ENCODE measurements around the gene TRIM25.

Gene TRIM25, protein sequence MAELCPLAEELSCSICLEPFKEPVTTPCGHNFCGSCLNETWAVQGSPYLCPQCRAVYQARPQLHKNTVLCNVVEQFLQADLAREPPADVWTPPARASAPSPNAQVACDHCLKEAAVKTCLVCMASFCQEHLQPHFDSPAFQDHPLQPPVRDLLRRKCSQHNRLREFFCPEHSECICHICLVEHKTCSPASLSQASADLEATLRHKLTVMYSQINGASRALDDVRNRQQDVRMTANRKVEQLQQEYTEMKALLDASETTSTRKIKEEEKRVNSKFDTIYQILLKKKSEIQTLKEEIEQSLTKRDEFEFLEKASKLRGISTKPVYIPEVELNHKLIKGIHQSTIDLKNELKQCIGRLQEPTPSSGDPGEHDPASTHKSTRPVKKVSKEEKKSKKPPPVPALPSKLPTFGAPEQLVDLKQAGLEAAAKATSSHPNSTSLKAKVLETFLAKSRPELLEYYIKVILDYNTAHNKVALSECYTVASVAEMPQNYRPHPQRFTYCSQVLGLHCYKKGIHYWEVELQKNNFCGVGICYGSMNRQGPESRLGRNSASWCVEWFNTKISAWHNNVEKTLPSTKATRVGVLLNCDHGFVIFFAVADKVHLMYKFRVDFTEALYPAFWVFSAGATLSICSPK

GRCh38 chr17:56913867-56914580, at the start of gene TRIM25:
TSS of gene TRIM25 (minus strand) at chr17:56914049. CDS start at chr17:56913988, 61 bp downstream.
- DNase-seq (ENCODE audit: low read depth), result peak; percentile 95

- DNase-seq (ENCODE audit: low read depth), result peak; percentile 95
Measured at GRCh38 chr17:56960596-56961538, 47.0 kb upstream of the TRIM25 start, which contains the start of gene COIL. TSS of gene COIL (minus strand) at chr17:56961050. CDS start at chr17:56961019, 31 bp downstream.

DNA sequence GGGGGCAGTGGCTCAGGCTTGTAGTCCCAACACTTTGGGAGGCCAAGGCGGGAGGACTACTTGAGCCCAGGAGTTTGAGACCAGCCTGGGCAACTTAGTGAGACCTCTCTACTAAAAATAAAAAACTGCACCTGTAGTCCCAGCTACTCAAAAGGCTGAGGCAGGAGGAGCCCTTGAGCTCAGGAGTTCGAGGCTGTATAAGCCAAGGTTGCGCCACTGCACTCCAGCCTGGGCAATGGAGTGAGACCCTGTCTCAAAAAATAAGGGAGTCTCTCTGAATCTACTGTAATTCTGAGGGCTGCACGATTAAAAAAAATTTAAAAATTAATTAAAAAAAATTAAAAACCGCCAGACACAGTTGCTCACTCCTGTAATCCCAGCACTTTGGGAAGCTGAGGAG, 43.1 kb upstream of the TRIM25 start:
- no peak for DNase-seq (ENCODE audit: low read depth)

- DNase-seq (ENCODE audit: low read depth), result no peak
Measured at GRCh38 chr17:56949595-56949994, 35.7 kb upstream of the TRIM25 start.

GRCh38 chr17:56948491-56948890, 34.6 kb upstream of the TRIM25 start:
- DNase-seq (ENCODE audit: low read depth), result peak; percentile 57

DNA sequence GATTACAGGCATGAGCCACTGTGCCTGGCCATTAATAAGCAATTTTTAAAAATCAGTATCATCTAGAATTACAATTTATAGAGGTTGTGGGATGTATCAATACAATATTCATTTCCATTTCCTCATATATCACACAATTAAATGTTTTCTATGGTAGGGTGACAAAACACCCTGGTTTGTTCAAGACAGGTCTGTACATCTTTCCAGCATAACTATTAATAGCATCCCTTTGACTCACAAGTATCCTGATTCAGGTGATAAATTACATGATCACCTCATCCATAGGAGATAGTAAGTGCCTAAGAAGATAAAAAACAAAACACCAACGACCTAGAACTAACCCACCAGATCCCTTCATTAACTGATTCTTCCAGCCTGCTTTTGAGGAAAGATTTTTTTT, 33.9 kb upstream of the TRIM25 start:
- DNase-seq (ENCODE audit: low read depth), result no peak

- DNase-seq (ENCODE audit: low read depth), result no peak
Measured at GRCh38 chr17:56945938-56946505, 32.2 kb upstream of the TRIM25 start.

- peak; percentile 57 for DNase-seq (ENCODE audit: low read depth)
Measured at GRCh38 chr17:56943505-56944125, 29.8 kb upstream of the TRIM25 start.

DNA sequence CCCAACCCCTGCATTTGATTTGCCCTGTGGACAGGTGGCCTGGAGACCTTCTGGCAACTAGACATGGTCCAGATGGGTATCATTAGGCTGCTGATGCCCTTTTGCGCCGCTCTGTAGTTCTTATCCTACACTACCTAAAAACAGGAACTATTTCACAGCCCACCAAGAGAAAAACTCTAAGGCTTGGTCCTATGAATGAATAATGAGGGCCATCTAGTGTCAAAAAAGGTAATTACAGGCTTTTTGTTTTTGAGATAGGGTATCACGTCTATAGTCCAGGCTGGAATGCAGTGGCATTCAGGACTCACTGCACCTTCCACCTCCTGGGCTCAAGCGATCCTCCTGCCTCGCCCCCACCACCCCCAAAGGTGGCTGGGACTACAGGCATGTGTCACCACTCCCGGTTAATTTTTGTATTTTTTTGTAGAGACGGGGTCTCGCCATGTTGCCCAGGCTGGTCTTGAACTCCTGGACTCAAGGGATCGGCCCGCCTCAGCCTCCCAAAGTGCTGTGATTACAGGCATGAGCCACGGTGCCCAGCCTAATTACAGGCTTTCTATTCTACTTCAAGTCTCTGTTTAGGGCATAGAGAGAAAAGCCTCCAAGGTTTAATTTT, 26.1 kb upstream of the TRIM25 start:
- peak; percentile 87 for DNase-seq (ENCODE audit: low read depth)

- DNase-seq (ENCODE audit: low read depth), result peak; percentile 73
Measured at GRCh38 chr17:56938206-56938605, 24.4 kb upstream of the TRIM25 start.

- DNase-seq (ENCODE audit: low read depth), result peak; percentile 67
Measured at GRCh38 chr17:56937687-56938086, 23.8 kb upstream of the TRIM25 start.

- DNase-seq (ENCODE audit: low read depth), result no peak
Measured at GRCh38 chr17:56936697-56937322, 23.0 kb upstream of the TRIM25 start.

DNA sequence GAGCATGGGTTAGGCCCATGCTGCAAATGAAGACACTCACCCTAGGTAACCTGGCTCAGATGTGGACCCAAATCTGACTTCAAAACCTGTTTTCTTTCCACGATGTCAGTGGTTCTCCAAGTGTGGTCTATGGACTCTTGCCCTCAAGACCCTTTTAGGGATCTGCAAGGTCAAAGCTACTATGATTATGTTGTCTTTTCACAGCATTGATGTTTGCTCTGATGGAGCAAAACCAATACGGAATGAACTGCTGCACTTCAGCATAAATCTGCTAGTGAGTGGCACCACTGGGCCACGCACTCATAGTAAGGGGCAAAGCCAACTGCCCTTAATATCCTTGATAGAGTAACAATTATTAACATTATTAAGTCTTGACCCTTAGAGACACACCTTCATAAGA, 21.6 kb upstream of the TRIM25 start:
- no peak for DNase-seq (ENCODE audit: low read depth)

- peak; percentile 32 for DNase-seq (ENCODE audit: low read depth)
Measured at GRCh38 chr17:56934280-56934679, 20.4 kb upstream of the TRIM25 start.

GRCh38 chr17:56933868-56934267, 20.0 kb upstream of the TRIM25 start:
- no peak for DNase-seq (ENCODE audit: low read depth)

- no peak for DNase-seq (ENCODE audit: low read depth)
Measured at GRCh38 chr17:56933151-56933745, 19.4 kb upstream of the TRIM25 start.

DNA sequence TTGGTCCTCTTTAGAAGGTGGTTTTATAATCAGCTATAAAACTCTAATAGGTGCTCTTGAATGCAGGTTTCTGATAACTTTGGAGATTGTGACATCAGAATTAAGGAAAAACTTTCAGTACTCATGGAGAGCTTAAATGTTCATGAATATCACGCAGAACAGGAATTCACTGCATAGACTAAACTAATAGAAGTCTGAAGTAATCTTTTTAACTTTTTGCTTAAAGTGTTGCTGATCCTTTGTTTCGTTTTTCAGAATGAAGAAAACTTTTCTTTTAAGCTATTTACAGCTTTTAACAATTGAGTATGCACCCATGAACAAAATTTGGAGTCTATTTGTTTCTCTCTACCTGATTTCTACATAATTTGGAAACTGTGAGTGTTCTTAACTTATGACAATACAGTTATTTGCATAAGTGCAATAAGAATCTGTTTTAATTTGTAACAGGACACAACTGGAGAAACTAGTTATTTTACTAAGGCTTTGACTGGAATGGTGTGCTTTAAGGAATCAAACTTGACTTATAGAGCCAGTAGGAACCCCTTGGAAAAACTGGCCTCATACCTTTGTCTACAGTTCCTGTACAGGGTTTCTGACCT, 17.0 kb upstream of the TRIM25 start:
- DNase-seq (ENCODE audit: low read depth), result no peak

DNA sequence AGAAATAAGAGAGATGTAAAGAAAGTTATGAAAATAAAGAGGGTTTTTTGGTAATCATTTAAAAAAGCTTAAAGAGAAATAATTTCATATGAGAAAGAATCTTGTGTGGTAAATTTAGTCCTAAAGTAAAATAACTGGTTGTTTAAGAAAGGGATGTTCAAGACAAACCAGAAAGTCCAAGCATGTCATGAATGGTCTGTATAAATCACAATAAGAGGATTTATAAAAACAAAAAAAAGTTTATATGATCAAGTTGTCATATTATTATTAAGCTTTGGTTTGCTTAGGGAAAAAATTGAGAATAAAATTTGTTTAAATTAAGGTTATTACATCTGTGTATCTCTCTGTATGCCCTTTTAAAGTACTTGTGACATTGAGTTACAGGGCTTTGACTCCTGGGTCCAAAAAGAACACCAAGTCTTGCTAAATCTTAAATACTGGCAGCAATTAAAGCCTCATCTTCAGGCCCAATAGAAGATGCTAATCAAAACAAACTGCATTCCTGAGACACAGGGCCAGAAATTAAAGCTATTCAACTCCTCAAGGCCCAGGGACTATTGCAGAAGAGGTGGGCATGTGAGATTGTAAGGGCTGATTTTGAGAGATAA, 15.6 kb upstream of the TRIM25 start:
- DNase-seq (ENCODE audit: low read depth), result peak; percentile 58

DNA sequence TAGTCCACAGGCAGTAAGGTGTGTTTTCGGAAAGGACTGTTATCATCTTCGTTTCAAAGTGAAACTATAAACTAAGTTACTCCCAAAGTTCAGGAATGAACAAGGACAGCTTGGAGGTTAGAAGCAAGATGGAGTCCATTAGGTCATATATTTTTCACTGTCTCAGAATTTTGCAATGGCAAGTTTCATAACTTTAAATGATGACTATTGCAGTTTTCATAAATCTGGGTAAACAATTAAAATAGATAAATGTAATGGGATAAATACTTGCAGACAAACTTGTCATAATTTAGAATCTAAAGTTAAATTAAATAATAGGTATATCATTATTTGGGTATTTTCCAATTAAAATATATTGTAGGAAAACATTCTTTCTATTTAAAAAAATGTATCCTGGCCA, 14.7 kb upstream of the TRIM25 start:
- DNase-seq (ENCODE audit: low read depth), result no peak

All from ELR (cell line).